ENCODE data around the gene VIP.
"Not testable (repeated sequence)": the region's sequence is repeated elsewhere in the genome, so short reads cannot be mapped to it uniquely, and the experiment has no call there.

Gene VIP

GRCh38 chr6:152750694-152751093 lies at the start of gene VIP:
VIP (plus strand) TSS chr6:152750797; CDS start chr6:152752178, 1,381 bp downstream.
- no peak for DNase-seq

GRCh38 chr6:152701081-152701862 lies 49.3 kb upstream of the VIP start:
- DNase-seq = no peak

- DNase-seq = no peak
These were observed 48.7 kb upstream of the VIP start for GRCh38 chr6:152701863-152702401.

GRCh38 chr6:152703750-152704149 lies 46.8 kb upstream of the VIP start:
- DNase-seq = not testable (repeated sequence)

GRCh38 chr6:152705327-152705726 lies 45.3 kb upstream of the VIP start:
- no peak for DNase-seq

- DNase-seq = no peak
These were observed 34.3 kb upstream of the VIP start for GRCh38 chr6:152716322-152716721.

GRCh38 chr6:152720974-152721373 lies 29.6 kb upstream of the VIP start:
- DNase-seq = no peak

- DNase-seq = no peak
These were observed 28.6 kb upstream of the VIP start for GRCh38 chr6:152721956-152722355.

GRCh38 chr6:152723398-152723797 lies 27.2 kb upstream of the VIP start:
- DNase-seq = no peak

- no peak for DNase-seq
These were observed 24.3 kb upstream of the VIP start for GRCh38 chr6:152726313-152726712.

- DNase-seq = no peak
These were observed 23.1 kb upstream of the VIP start for GRCh38 chr6:152727507-152727906.

GRCh38 chr6:152734630-152735029 lies 16.0 kb upstream of the VIP start:
- DNase-seq = no peak

- no peak for DNase-seq
These were observed 13.8 kb upstream of the VIP start for GRCh38 chr6:152736687-152737273.

GRCh38 chr6:152745509-152746171 lies 5.0 kb upstream of the VIP start:
- DNase-seq = no peak

- no peak for DNase-seq
These were observed 4.4 kb upstream of the VIP start for GRCh38 chr6:152746172-152746553.

GRCh38 chr6:152748843-152749242 lies 1.8 kb upstream of the VIP start:
- no peak for DNase-seq

GRCh38 chr6:152749336-152749735 lies 1.3 kb upstream of the VIP start:
- no peak for DNase-seq

GRCh38 chr6:152765331-152765730 lies 14.7 kb downstream of the VIP start:
- no peak for DNase-seq

GRCh38 chr6:152769159-152769558 lies 18.6 kb downstream of the VIP start:
- no peak for DNase-seq

- no peak for DNase-seq
These were observed 19.4 kb downstream of the VIP start for GRCh38 chr6:152769993-152770392.

- no peak for DNase-seq
These were observed 20.6 kb downstream of the VIP start for GRCh38 chr6:152771061-152771687.

GRCh38 chr6:152775428-152775827 lies 24.8 kb downstream of the VIP start:
- DNase-seq = no peak

GRCh38 chr6:152776833-152777232 lies 26.2 kb downstream of the VIP start:
- no peak for DNase-seq

Data from stimulated activated CD8-positive, alpha-beta memory T cell treated with anti-CD3 and anti-CD28 coated beads, Interleukin-4, amount 100 ng/mL, for 48 hours (primary cell).